ENCODE data around the gene HK1.

Gene HK1

DNA sequence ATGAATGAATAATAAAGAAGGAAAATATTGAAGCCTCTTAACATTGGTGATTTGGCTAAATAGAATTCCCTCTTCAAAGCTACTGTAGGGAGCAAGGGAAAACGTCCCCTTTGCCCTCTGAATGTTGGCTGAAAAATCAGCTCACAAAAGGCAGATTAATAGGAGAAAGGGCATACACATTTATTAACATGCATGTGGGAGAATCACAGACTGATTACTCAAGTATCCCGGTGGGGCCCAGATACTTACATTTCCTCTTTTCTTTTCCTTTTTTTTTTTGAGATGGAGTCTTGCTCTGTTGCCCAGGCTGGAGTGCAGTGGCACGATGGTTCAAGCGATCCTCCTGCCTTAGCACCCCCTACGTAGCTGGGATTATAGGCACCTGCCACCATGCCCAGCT is 68.5 kb downstream of the HK1 start:
- DNase-seq (ENCODE audit: low spot score), result no peak

GRCh38 chr10:69348816-69349541 is 70.7 kb downstream of the HK1 start:
- peak; percentile 24 for DNase-seq (ENCODE audit: low spot score)

DNA sequence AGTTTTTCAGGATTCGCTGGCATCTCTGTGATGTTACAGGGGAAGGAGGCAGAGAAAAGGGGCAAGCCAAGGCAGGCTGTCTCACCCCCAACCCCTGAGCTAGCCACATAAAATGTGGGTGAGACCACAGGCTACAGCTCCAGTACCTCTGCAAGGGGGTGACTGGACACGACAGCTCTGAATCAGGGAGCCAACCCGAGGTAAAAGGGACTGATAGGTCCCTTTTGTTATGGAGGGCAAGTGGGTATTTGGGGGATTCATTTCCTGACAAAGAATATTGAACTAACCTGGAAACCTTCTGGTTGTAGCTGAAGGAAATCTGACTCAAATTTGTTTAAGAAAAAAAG is 71.2 kb downstream of the HK1 start:
- DNase-seq (ENCODE audit: low spot score), result no peak

DNA sequence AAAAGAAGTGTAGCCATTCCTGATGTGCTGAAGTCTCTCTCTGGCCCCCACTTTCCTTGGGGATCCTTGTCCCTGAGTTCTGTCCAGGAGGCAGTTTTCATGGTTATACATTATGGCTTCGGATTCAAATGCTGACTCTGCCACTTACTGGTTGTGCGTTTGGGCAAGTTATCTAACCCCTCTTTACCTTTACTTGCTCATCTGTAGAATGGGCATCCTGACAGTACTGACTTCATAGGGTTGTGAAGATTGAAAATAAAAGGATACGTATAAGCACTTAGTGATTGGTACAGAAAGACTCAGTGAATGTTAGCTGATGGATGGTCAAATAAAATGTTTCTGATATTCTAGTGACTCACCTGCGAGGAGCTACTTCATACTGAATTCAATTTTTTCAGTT is 73.3 kb downstream of the HK1 start:
- no peak for DNase-seq (ENCODE audit: low spot score)

DNA sequence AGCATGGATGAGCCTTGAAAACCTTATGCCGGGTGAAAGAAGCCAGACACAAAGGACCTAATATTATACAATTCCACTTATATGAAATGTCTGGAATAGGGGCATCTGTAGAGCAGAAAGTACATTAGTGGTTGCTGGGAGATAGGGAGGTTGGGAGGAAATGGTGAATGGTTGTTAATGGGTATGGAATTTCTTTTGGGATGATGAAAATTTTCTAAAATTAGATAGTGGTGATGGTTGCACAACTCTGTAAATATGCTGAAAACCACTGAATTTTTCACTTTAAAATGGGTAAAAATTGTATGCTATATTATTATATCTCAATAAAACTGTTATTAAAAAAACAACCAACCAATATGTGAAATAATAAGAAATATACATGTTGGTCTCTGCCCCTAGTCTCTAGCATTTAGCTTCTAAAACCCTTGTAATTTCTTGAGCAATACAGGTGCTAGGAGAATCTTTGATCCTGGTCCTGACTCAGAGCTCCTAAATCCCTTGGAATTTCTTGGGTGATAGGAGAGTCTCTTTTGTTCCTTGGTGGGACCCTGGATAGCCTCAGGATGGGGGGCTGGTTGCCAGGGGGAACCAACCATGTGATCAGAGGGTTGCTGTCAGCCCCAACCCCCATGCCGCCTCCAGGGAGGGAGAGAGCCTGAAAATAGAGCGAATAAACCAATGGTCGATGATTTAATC is 74.4 kb downstream of the HK1 start:
- no peak for DNase-seq (ENCODE audit: low spot score)

GRCh38 chr10:69353977-69354635 is 75.8 kb downstream of the HK1 start:
- DNase-seq (ENCODE audit: low spot score), result no peak

GRCh38 chr10:69356187-69356586 is 77.9 kb downstream of the HK1 start:
- DNase-seq (ENCODE audit: low spot score), result no peak

DNA sequence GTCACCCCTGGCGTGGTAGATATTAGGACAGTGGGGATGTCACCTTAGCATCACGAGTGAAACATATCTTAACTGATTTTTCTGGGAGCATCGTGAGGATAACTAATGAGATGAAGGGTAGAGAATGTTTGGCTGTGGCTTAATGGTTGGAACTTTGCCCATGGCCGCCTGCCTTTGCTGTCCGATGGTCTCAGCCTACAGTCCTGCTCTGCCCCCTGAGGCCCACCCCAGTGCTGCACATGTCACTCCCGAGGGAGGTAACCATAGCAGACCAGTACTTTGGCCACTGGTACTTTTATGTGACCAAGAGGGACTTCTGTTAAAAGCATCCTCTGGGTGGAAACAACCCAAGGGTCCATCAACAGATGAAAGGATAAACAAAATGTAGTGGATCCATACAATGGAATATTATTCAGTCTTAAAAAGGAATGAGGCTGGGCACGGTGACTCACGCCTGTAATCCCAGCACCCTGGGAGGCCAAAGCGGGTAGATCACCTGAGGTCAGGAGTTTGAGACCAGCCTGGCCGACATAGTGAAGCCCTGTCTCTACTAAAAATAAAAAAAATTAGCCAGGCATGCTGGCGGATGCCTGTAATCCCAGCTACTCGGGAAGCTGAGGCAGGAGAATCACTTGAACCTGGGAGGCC is 80.0 kb downstream of the HK1 start:
- no peak for DNase-seq (ENCODE audit: low spot score)

GRCh38 chr10:69359148-69359547 is 80.9 kb downstream of the HK1 start:
- no peak for DNase-seq (ENCODE audit: low spot score)

GRCh38 chr10:69359594-69359993 is 81.3 kb downstream of the HK1 start:
- peak; percentile 63 for DNase-seq (ENCODE audit: low spot score)

GRCh38 chr10:69360485-69361302 is 82.4 kb downstream of the HK1 start:
- DNase-seq (ENCODE audit: low spot score), result no peak

GRCh38 chr10:69361303-69361614 is 83.0 kb downstream of the HK1 start:
- no peak for DNase-seq (ENCODE audit: low spot score)

DNA sequence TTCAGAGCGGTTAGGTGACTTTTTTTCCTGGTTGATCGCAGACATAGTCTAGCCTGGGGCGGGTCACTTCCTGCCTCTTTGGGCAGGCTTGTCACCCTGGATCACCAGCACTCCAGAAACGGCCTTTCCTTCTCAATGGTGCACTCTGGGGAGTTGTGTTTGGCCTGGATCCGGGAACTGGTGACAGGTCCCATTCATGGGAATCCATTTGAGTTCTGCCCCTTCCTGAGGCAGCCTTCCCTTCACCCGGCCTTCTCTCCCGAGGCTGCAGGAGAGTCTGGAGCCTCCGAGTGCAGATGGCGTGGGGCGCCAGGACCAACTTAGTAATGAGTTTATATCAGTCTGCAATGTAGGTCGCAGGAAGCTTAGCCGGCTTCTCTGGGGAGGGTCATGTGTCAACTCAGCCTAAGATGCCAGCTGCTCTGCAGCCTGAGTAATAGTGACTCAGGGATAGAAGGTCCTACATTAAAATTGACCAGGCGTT is 84.2 kb downstream of the HK1 start:
- peak; percentile 19 for DNase-seq (ENCODE audit: low spot score)

- no peak for DNase-seq (ENCODE audit: low spot score)
These were observed 85.4 kb downstream of the HK1 start for GRCh38 chr10:69363666-69364065.

GRCh38 chr10:69364232-69364940 is 86.1 kb downstream of the HK1 start:
- DNase-seq (ENCODE audit: low spot score), result no peak

- no peak for DNase-seq (ENCODE audit: low spot score)
These were observed 88.4 kb downstream of the HK1 start for GRCh38 chr10:69366738-69367137.

- DNase-seq (ENCODE audit: low spot score), result no peak
These were observed 89.2 kb downstream of the HK1 start for GRCh38 chr10:69367469-69367868.

DNA sequence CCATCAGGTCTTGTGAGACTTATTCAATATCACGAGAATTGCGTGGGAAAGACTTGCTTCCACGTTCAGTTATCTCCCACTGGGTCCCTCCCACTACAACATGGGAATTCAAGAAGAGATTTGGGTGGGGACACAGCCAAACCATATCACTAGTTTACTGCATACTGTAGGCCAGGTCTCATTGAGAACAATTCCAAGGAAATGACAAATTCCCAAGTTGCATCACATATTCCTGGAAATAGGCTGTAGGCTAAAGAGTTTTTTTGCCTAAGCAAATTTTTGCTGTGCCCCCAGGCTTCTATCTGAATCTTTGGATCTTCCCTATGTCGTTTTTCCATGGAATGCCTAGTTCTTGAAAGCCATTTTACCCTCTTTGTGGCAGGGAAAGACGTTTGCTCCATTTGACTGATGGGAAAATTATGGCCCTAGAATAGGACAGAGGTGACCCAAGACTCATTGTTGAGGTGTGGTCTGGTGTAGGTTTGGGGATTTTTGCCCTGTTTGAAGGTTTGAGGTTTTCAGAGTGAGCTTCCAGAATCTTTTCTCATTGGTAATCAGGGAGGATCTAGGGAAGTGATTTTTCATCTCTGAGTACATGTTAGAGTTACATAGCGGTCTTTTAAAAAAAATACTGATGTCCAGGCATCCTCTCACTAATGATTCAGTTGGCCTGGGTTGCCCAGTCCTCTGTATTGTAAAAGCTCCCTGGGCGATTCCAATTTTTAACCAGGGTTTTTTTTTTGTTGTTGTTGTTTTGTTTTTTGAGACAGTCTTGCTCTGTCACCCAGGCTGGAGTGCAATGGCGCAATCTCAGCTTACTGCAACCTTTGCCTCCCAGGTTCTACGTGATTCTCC is 94.1 kb downstream of the HK1 start:
- DNase-seq (ENCODE audit: low spot score), result no peak

DNA sequence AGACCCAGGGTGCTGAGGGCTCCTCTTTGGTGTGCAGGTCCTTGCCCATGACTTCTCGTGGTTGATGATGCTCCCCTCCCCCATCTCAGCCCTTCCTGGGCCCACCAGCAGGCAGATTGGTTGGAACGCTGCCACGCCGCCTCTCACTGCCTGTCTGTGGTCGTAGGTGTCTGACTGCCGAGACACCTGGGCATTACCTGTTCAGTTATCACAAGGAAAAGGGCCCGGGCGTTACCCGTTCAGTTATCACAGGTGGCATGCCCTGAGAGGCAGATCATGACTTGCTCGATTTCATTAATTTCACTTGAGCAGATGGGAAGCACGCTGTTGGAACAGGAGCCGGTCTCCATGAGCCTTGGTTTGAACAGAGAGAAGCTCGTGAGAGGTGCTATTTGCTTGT is 95.9 kb downstream of the HK1 start:
- no peak for DNase-seq (ENCODE audit: low spot score)

- no peak for DNase-seq (ENCODE audit: low spot score)
These were observed 96.6 kb downstream of the HK1 start for GRCh38 chr10:69374931-69375306.
